ENCODE measurements around the gene CD8B.

The CD8B gene

DNA sequence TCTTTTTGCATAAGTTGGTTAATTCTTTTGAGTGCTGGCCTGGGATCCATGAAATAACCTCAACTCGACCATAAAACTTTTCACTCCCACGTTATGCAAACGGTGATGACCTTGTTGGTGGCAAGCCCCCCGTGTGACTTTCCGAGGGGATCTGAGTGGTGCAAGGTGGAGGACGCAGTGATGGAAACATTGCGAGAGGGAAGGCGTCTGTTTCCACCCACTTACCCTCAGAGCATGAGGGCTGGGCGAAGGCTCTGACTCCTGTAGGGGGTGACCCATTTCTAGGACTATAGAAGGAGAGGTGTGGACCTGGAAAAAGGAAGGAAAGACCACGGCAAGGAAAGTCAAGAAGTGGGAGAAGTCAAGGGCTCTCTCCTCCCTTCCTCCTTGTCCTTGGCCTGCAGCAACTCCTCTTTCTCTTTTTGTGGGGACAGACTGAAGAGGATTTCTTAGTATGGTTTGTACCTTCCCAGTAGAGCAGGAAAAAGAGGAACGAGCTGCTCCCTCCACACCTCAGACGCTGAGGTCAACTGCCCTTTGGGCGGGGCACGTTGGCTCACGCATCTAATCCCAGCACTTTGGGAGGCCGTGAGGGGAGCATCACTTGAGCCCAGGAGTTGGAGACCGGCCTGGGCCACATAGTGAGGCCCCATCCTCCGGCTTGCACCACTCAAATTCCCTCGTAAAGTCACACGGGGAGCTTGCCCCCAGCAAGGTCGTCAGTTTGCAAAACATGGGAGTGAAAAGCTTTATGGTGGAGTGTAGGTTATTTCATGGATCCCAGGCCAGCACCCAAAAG, 55.4 kb downstream of the CD8B start:
- no peak overlapping the region for H3K4me3 ChIP-seq (ENCODE audit: low read depth, low read length)
- no peak for DNase-seq (ENCODE audit: low read depth)

GRCh38 chr2:86800856-86801567, 60.7 kb downstream of the CD8B start:
- DNase-seq (ENCODE audit: low read depth) = no peak
- no peak for TF ChIP-seq CTCF (conservative IDR thresholded peaks at IDR 0.05; ENCODE audit: low read depth, low read length)
- H3K4me3 ChIP-seq (ENCODE audit: low read depth, low read length) = no peak overlapping the region

More for the DNA sequence above, 55.4 kb downstream of the CD8B start:
- TF ChIP-seq CTCF (conservative IDR thresholded peaks at IDR 0.05; ENCODE audit: low read depth, low read length) = no peak

- no peak overlapping the region for H3K4me3 ChIP-seq (ENCODE audit: low read depth, low read length)
- no peak for TF ChIP-seq CTCF (conservative IDR thresholded peaks at IDR 0.05; ENCODE audit: low read depth, low read length)
- DNase-seq (ENCODE audit: low read depth) = no peak
Observed at GRCh38 chr2:86794861-86795260, 66.8 kb downstream of the CD8B start.

DNA sequence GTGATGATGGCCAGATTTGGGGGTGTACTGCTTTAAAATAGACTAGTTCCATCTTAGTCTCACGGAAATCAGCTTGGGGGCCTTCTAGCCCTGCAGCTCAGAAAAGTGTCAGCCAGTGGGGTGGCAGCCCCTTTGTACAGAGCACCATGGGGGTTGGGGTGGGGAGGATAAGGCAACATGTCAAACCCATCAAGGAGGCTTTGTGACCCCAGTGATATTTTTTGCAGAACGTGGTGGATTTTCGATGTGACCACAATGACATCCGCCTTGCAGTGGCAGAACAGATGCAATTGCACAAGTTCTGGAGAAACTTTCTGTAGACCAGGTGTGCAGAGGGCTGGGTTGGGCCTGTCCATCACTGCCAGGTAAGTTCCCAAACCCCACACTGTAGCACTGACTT, 67.9 kb downstream of the CD8B start:
- no peak for TF ChIP-seq CTCF (conservative IDR thresholded peaks at IDR 0.05; ENCODE audit: low read depth, low read length)
- DNase-seq (ENCODE audit: low read depth) = no peak

DNA sequence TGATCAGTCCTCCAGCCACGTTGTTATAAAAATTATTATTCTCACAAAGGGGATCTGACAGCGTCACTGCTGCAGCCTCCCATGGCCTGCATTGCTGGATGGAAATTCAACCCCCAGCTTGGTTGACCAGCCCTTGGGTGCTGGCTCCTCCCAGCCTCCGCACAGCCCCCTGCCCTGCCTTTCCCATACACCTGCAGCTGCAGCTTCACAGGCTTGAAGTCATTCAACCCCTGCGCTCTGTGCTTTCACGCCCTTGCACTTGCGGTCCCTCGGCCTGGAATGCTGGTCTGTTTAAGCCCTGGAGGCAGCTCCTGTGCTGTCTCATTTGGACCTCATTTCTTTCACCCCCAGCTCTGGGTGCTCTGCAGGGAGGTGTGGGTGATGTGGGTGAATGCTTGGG, 70.1 kb downstream of the CD8B start:
- TF ChIP-seq CTCF (conservative IDR thresholded peaks at IDR 0.05; ENCODE audit: low read depth, low read length) = no peak
- no peak overlapping the region for H3K4me3 ChIP-seq (ENCODE audit: low read depth, low read length)
- no peak for DNase-seq (ENCODE audit: low read depth)

More for the DNA sequence above, 67.9 kb downstream of the CD8B start:
- H3K4me3 ChIP-seq (ENCODE audit: low read depth, low read length) = no peak overlapping the region

GRCh38 chr2:86790676-86791572, 70.8 kb downstream of the CD8B start, which contains the start of gene CD8A:
Gene CD8A (minus strand): TSS chr2:86790913. CDS start chr2:86790825, 88 bp downstream.
- TF ChIP-seq CTCF (conservative IDR thresholded peaks at IDR 0.05; ENCODE audit: low read depth, low read length) = no peak
- no peak within 1 kb of the TSS for H3K4me3 ChIP-seq (ENCODE audit: low read depth, low read length)
- DNase-seq (ENCODE audit: low read depth) = peak; percentile 41
